ENCODE data around the gene OFD1.

DNA sequence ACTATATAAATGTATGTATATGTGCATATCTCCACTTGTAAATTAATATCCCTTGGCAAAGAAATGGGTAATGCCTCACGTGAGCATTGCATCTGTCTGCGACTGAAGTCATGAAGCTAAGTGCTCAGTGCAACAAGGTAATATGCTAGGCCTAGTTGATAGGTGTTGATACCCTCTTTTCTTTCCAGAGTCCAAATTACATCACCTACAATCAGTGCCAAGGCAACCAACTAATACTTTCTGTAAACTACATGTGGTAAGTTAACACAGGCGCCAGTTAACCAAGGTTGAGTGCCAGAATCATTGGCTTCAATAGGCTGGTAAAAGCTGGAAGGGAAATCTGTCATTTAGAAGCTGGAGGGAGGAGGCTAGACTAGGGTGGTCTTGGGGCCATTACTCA is 41.3 kb downstream of the OFD1 start:
- TF ChIP-seq, protein P1, sequence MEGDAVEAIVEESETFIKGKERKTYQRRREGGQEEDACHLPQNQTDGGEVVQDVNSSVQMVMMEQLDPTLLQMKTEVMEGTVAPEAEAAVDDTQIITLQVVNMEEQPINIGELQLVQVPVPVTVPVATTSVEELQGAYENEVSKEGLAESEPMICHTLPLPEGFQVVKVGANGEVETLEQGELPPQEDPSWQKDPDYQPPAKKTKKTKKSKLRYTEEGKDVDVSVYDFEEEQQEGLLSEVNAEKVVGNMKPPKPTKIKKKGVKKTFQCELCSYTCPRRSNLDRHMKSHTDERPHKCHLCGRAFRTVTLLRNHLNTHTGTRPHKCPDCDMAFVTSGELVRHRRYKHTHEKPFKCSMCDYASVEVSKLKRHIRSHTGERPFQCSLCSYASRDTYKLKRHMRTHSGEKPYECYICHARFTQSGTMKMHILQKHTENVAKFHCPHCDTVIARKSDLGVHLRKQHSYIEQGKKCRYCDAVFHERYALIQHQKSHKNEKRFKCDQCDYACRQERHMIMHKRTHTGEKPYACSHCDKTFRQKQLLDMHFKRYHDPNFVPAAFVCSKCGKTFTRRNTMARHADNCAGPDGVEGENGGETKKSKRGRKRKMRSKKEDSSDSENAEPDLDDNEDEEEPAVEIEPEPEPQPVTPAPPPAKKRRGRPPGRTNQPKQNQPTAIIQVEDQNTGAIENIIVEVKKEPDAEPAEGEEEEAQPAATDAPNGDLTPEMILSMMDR (IDR thresholded peaks at IDR 0.05): no peak
- TF ChIP-seq POLR2AphosphoS5 (IDR thresholded peaks at IDR 0.05) (no peak), POLR2A (IDR thresholded peaks at IDR 0.05) (no peak)

All from prostate gland (tissue), 2 donors.